Activated CD4-positive, alpha-beta T cell treated with anti-CD3 and anti-CD28 coated beads, Interleukin-2, amount 10 ng/mL, durations not matched to agents 7 days and 5 days (primary cell): Measurements from ENCODE around the gene MEOX1. TPM values are rescaled to one million over a fixed set of nuclear protein-coding genes. Genes with fewer than 3 reads are reported as not detected.

Source experiments
- CTCF ChIA-PET: fragments of 350-600 bp; sonication (Branson Sonifier 250); formaldehyde crosslinking; loops from one replicate; lab custom pipeline; 2021; ENCODE audit warnings: antibody characterized with exemption; lab: Charles Lee
- POLR2A ChIA-PET: fragments of 350-600 bp; sonication (Branson Sonifier 250); formaldehyde crosslinking; loops from one replicate; lab custom pipeline; 2021; ENCODE audit warnings: antibody characterized with exemption; lab: Charles Lee
- DNase-seq: peaks from one replicate; pipeline ENCODE4 v3.0.0-alpha.2; 2020
- H3K27ac Mint-ChIP-seq: one replicate; pipeline ENCODE4 v1.8.0; 2021; ENCODE audit warnings: mild to moderate bottlenecking, moderate library complexity, mixed read lengths
- H3K27me3 Mint-ChIP-seq: one replicate; pipeline ENCODE4 v1.8.0; 2021; ENCODE audit warnings: mixed read lengths
- H3K36me3 Mint-ChIP-seq: one replicate; pipeline ENCODE4 v1.8.0; 2021; ENCODE audit warnings: low read depth, mixed read lengths
- H3K4me1 Mint-ChIP-seq: one replicate; pipeline ENCODE4 v1.8.0; 2021; ENCODE audit warnings: mixed read lengths
- H3K4me3 Mint-ChIP-seq: one replicate; pipeline ENCODE4 v1.8.0; 2021; ENCODE audit warnings: mild to moderate bottlenecking, moderate library complexity, mixed read lengths
- H3K9me3 Mint-ChIP-seq: one replicate; pipeline ENCODE4 v1.8.0; 2021; ENCODE audit warnings: mixed read lengths
- total RNA-seq, 2 experiments: library from RNA; stranded (reverse); gene quantifications; one replicate each; pipeline ENCODE4 v1.2.3, GENCODE V29; 2021

The MEOX1 gene
- 1 to 10 TPM; 5.1 to 6.6 TPM for total RNA-seq

DNA sequence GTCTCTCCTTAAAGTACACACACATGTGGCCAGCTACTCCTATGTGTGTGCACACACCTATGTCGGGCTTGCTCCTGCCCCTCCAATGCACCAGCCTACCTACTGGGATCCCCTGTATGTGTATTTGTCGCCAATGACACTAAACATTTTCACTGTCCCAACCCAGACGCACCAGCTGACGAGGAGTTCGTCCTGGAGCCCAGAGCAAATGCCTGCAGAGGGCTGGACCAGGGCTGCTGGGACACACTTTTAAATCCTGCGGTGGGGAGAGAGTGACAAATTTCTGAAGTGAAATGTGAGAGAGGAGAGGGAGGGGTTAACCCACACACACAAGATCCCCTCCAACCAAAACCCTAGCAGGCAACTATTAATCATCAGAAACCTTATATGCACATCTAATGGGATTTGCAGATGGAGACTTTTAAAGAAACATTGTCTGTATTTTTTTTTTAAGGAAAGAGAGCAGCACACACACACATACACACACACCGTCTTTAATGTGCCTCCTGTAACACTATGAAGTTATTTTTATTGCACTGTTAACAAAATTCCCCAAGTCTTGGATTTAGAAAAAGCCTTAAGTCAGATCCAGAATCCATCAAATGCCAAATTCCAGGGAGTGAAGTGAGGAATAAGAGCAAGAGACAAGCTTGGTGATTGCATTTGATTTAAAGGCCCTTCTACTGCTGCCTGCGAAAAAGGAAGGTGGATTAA, at the start of gene MEOX1:
TSS of gene MEOX1 (minus strand) at position 224 of the 714 bp plus-strand sequence. CDS start 388 bp downstream, outside the sequence.
- H3K4me1 Mint-ChIP-seq: peaks cover 41% of the 10 kb centered on the region
- H3K36me3 Mint-ChIP-seq: no peaks in the 10 kb centered on the region
- H3K9me3 Mint-ChIP-seq: no peaks in the 10 kb centered on the region
- peak; percentile 33 for DNase-seq
- peak within 1 kb of the TSS; percentile 80 for H3K27ac Mint-ChIP-seq
- CTCF ChIA-PET: interaction anchor here (1.9 kb wide), 1 partner anchor 85 kb away, joined by 8 read pairs; no protein-coding TSS in a partner anchor
- POLR2A ChIA-PET: no interaction called here
- peak within 1 kb of the TSS; percentile 59 for H3K4me3 Mint-ChIP-seq
- peaks cover 2% of the 10 kb centered on the region for H3K27me3 Mint-ChIP-seq

DNA sequence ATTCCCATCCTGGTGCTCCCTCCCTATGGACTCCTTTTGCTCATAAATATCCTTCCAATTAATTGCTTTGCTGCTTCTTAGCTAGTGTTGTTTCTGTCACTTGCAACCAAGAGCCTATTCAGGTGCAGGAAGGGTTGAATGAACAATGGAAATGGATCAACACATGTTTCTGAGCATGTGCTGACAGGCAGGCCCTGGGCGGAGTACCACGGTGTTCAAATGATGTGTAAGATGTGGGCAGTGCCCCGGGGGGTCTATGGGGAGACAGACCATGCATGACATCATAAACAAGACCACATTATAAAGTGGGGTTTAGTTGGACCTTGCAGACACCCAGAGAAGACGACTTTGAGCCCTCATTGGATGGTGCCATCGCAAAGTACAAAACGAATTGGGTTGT, 48.4 kb upstream of the MEOX1 start:
- Mint-ChIP-seq H3K27me3 (peaks cover 32% of the 10 kb centered on the region), H3K9me3 (no peaks in the 10 kb centered on the region), H3K27ac (no peak overlapping the region), H3K36me3 (no peaks in the 10 kb centered on the region), H3K4me1 (peaks cover 16% of the 10 kb centered on the region), H3K4me3 (no peak overlapping the region)
- CTCF ChIA-PET: interaction anchor here (1.3 kb wide), 1 partner anchor 15 kb away, joined by 4 read pairs; no protein-coding TSS in a partner anchor
- no peak for DNase-seq
- POLR2A ChIA-PET: no interaction called here

DNA sequence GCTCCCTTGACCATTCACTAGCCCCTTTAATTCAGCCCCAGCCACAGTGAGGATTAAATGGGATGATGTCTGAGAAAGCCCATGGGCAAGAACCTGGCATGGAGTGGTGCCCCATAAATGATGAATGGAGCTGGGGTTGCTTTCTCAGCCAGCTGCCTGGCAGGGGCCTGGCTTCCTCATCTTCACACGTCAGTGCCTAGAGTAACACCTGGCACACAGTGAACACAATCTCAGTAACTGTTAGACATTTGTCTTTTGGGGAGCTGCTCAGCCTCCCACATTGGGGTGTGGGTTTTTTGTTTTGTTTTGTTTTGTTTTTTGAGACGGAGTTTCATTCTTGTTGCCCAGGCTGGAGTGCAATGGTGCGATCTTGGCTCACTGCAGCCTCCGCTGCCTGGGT, 47.5 kb upstream of the MEOX1 start:
- H3K36me3 Mint-ChIP-seq: no peaks in the 10 kb centered on the region
- ChIA-PET CTCF (interaction anchor here (0.6 kb wide), 1 partner anchor 24 kb away, joined by 3 read pairs; no protein-coding TSS in a partner anchor), POLR2A (no interaction called here)
- H3K4me3 Mint-ChIP-seq: no peak overlapping the region
- no peak overlapping the region for H3K27ac Mint-ChIP-seq
- H3K4me1 Mint-ChIP-seq: peaks cover 9% of the 10 kb centered on the region
- DNase-seq: no peak
- no peaks in the 10 kb centered on the region for H3K9me3 Mint-ChIP-seq
- H3K27me3 Mint-ChIP-seq: peaks cover 23% of the 10 kb centered on the region

GRCh38 chr17:43707184-43707583, 45.5 kb upstream of the MEOX1 start:
- ChIA-PET CTCF (interaction anchor here (0.6 to 1.2 kb wide), 3 partner anchors 10 to 393 kb away, joined by 3 to 4 read pairs (median 3); no protein-coding TSS in a partner anchor), POLR2A (no interaction called here)

GRCh38 chr17:43706235-43706634, 44.5 kb upstream of the MEOX1 start:
- H3K4me3 Mint-ChIP-seq: no peak overlapping the region
- H3K4me1 Mint-ChIP-seq: peaks cover 8% of the 10 kb centered on the region
- CTCF ChIA-PET: interaction anchor here (1.8 to 2.0 kb wide), 3 partner anchors 9 to 11 kb away, joined by 4 read pairs; no protein-coding TSS in a partner anchor
- peaks cover 5% of the 10 kb centered on the region for H3K27me3 Mint-ChIP-seq
- POLR2A ChIA-PET: no interaction called here
- H3K9me3 Mint-ChIP-seq: no peaks in the 10 kb centered on the region
- no peaks in the 10 kb centered on the region for H3K36me3 Mint-ChIP-seq
- H3K27ac Mint-ChIP-seq: no peak overlapping the region
- DNase-seq: no peak

More at GRCh38 chr17:43707184-43707583, 45.5 kb upstream of the MEOX1 start:
- H3K4me1 Mint-ChIP-seq: peaks cover 3% of the 10 kb centered on the region
- peaks cover 8% of the 10 kb centered on the region for H3K27me3 Mint-ChIP-seq
- no peaks in the 10 kb centered on the region for H3K36me3 Mint-ChIP-seq
- H3K4me3 Mint-ChIP-seq: no peak overlapping the region
- no peak overlapping the region for H3K27ac Mint-ChIP-seq
- no peaks in the 10 kb centered on the region for H3K9me3 Mint-ChIP-seq
- DNase-seq: no peak

DNA sequence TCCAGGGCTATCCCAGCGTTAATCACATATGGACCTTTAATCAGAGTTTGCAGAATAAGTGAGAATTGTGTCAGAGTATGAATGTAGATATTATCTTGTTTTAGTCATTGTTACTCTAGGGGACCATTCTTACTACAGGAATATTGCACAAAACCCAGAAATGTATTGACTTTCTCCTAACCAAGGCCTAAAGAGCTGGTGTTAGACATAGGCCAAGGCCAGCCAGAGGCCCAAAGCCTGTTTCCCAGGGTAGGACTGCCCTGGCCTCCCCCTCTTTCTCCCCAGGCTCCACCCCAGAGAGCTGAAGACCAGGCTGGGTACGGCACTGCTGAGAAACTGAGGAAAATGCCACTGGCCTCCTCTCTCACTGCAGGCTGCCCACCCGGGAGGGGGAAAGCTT, 41.9 kb upstream of the MEOX1 start:
- no peak overlapping the region for H3K27ac Mint-ChIP-seq
- H3K9me3 Mint-ChIP-seq: peaks cover 3% of the 10 kb centered on the region
- no peaks in the 10 kb centered on the region for H3K36me3 Mint-ChIP-seq
- ChIA-PET CTCF (interaction anchor here (0.6 to 12.8 kb wide), 6 partner anchors 9 to 63 kb away, joined by 3 to 135 read pairs (median 4); partner anchors contain the start of gene SOST), POLR2A (no interaction called here)
- H3K27me3 Mint-ChIP-seq: peaks cover 12% of the 10 kb centered on the region
- no peak for DNase-seq
- no peak overlapping the region for H3K4me3 Mint-ChIP-seq
- peaks cover 15% of the 10 kb centered on the region for H3K4me1 Mint-ChIP-seq

GRCh38 chr17:43702637-43703036, 40.9 kb upstream of the MEOX1 start:
- DNase-seq: peak; percentile 24
- Mint-ChIP-seq H3K27me3 (peaks cover 13% of the 10 kb centered on the region), H3K27ac (no peak overlapping the region), H3K4me1 (peaks cover 15% of the 10 kb centered on the region), H3K9me3 (peaks cover 3% of the 10 kb centered on the region), H3K4me3 (no peak overlapping the region), H3K36me3 (no peaks in the 10 kb centered on the region)
- ChIA-PET CTCF (interaction anchor here (1.1 to 12.8 kb wide), 7 partner anchors 8 to 126 kb away, joined by 3 to 135 read pairs (median 5); partner anchors contain the start of gene SOST), POLR2A (no interaction called here)

DNA sequence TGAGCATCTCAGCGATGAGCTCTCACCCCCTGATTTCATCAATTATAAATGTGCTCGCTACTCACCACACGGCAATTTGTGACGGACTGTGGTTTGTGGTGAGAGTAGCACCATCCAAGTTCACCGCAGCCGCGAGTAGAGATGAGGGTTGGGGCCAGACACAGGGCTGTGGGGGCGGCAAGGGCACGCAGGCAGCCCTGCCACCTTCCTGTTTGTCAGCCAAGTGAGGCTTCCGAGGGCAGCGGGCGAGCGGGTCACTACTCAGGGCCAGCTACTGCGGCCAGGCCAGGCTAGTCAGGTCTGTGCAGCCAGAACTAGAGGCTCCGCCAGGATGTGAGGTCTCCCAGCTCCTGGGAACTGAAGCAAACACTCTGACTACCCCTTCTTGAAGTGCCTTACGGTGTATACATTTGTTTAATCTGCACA, 39.6 kb upstream of the MEOX1 start:
- no peaks in the 10 kb centered on the region for H3K36me3 Mint-ChIP-seq
- no peak overlapping the region for H3K4me3 Mint-ChIP-seq
- DNase-seq: peak; percentile 28
- ChIA-PET POLR2A (no interaction called here), CTCF (interaction anchor here (0.6 to 12.8 kb wide), 8 partner anchors 11 to 308 kb away, joined by 3 to 135 read pairs (median 4); partner anchors contain the start of genes DUSP3 and SOST)
- peaks cover 13% of the 10 kb centered on the region for H3K27me3 Mint-ChIP-seq
- H3K9me3 Mint-ChIP-seq: peaks cover 3% of the 10 kb centered on the region
- peaks cover 15% of the 10 kb centered on the region for H3K4me1 Mint-ChIP-seq
- H3K27ac Mint-ChIP-seq: no peak overlapping the region

DNA sequence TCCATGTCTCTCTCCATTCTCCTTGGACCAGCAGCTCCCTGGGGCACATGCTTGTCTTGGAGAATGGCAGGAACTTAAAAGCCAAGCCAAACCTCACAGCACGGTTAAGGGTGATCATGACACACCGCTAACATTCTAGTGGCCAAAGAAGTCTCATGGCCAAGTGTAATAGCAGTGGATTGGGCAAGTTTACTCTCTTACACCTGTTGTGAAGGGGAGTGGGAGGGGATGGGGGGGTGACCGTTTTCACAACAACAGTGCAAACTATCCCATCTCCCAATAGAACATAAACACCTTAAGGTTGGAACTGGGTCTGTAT, 37.7 kb upstream of the MEOX1 start:
- H3K4me1 Mint-ChIP-seq: peaks cover 15% of the 10 kb centered on the region
- H3K9me3 Mint-ChIP-seq: peaks cover 3% of the 10 kb centered on the region
- ChIA-PET CTCF (interaction anchor here (1.2 to 12.8 kb wide), 3 partner anchors 51 to 100 kb away, joined by 3 to 135 read pairs (median 6); partner anchors contain the start of gene SOST), POLR2A (interaction anchor here (0.6 kb wide), 1 partner anchor 56 kb away, joined by 3 read pairs; no protein-coding TSS in a partner anchor)
- no peaks in the 10 kb centered on the region for H3K36me3 Mint-ChIP-seq
- no peak overlapping the region for H3K4me3 Mint-ChIP-seq
- no peak for DNase-seq
- H3K27ac Mint-ChIP-seq: no peak overlapping the region
- peaks cover 13% of the 10 kb centered on the region for H3K27me3 Mint-ChIP-seq

GRCh38 chr17:43698678-43699437, 37.1 kb upstream of the MEOX1 start:
- POLR2A ChIA-PET: interaction anchor here (0.6 kb wide), 1 partner anchor 57 kb away, joined by 3 read pairs; no protein-coding TSS in a partner anchor
- peaks cover 15% of the 10 kb centered on the region for H3K4me1 Mint-ChIP-seq
- peaks cover 3% of the 10 kb centered on the region for H3K9me3 Mint-ChIP-seq

GRCh38 chr17:43697937-43698336, 36.2 kb upstream of the MEOX1 start:
- Mint-ChIP-seq H3K36me3 (no peaks in the 10 kb centered on the region), H3K4me1 (peaks cover 15% of the 10 kb centered on the region), H3K27ac (no peak overlapping the region), H3K9me3 (peaks cover 3% of the 10 kb centered on the region), H3K27me3 (peaks cover 13% of the 10 kb centered on the region), H3K4me3 (no peak overlapping the region)
- CTCF ChIA-PET: interaction anchor here (1.1 to 12.8 kb wide), 5 partner anchors 10 to 69 kb away, joined by 3 to 135 read pairs (median 3); partner anchors contain the start of gene SOST
- POLR2A ChIA-PET: no interaction called here
- no peak for DNase-seq

More at GRCh38 chr17:43698678-43699437, 37.1 kb upstream of the MEOX1 start:
- no peak overlapping the region for H3K4me3 Mint-ChIP-seq
- H3K27ac Mint-ChIP-seq: no peak overlapping the region
- CTCF ChIA-PET: interaction anchor here (1.1 to 12.8 kb wide), 5 partner anchors 55 to 101 kb away, joined by 3 to 135 read pairs (median 3); partner anchors contain the start of gene SOST
- no peaks in the 10 kb centered on the region for H3K36me3 Mint-ChIP-seq
- peaks cover 13% of the 10 kb centered on the region for H3K27me3 Mint-ChIP-seq
- DNase-seq: no peak

DNA sequence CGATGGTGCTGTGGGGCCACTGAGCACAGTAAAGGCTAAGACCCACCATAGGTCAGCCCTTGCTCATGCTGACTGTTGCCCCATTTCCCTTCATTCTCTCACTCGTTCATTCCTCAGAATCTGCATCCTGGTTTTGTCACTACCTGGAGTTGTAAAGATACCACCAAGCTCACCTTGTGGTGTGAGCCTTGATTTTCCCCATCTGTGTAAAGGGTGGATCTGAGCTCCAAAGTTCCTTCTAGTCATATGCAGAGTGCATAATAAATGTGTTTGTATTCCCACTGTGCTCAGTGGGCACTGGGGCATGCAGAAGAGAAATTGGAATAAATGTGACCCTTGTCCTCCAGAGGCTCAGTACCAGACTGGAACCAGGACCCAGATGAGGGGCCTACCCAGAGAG, 35.2 kb upstream of the MEOX1 start:
- Mint-ChIP-seq H3K27ac (no peak overlapping the region), H3K4me1 (peaks cover 11% of the 10 kb centered on the region), H3K4me3 (no peak overlapping the region), H3K36me3 (no peaks in the 10 kb centered on the region), H3K27me3 (peaks cover 13% of the 10 kb centered on the region), H3K9me3 (peaks cover 3% of the 10 kb centered on the region)
- CTCF ChIA-PET: interaction anchor here (1.1 to 12.8 kb wide), 3 partner anchors 9 to 62 kb away, joined by 3 to 135 read pairs (median 4); partner anchors contain the start of gene SOST
- POLR2A ChIA-PET: no interaction called here
- DNase-seq: no peak
